PC-9 (cell line): ENCODE measurements around the gene OSBPL7. TPM values are rescaled to one million over a fixed set of nuclear protein-coding genes. Genes with fewer than 3 reads are reported as not detected.
A peak's percentile ranks its signal among the peaks of the same experiment; 100 is the strongest.

Experiments used
- BruUV-seq: library from RNA; stranded (reverse); fragments of 400-500 nt; replicated peaks from 2 replicates; lab custom pipeline; 2021; lab: Mats Ljungman, UMichigan
- CTCF ChIA-PET: fragments of 300-600 bp; sonication (Branson Sonifier 250); formaldehyde crosslinking; loops from one replicate; lab custom pipeline; 2022; ENCODE audit warnings: antibody characterized with exemption; lab: Charles Lee
- POLR2A ChIA-PET: fragments of 300-600 bp; sonication (Branson Sonifier 250); formaldehyde crosslinking; loops from one replicate; lab custom pipeline; 2022; ENCODE audit warnings: antibody characterized with exemption; ENCODE audit not compliant: unreplicated experiment; lab: Charles Lee
- DNase-seq, 2 experiments: peaks; one replicate each; pipeline versions ENCODE4 v3.0.0 to v3.0.0-alpha.2; 2015 to 2022; ENCODE audit warnings: mixed read lengths in 1 of 2
- H2AFZ ChIP-seq: fragments of 200-600 bp; sonication (generic); 2 replicates; pipeline ENCODE4 v1.8.1; 2017; ENCODE audit warnings: antibody characterized with exemption
- H3F3A ChIP-seq: fragments of 200-600 bp; sonication (generic); 2 replicates; pipeline ENCODE4 v1.8.1; 2017; ENCODE audit warnings: antibody characterized with exemption, mild to moderate bottlenecking, low read depth; ENCODE audit not compliant: insufficient read depth
- H3K27ac ChIP-seq: fragments of 200-600 bp; sonication (generic); 2 replicates; pipeline ENCODE4 v1.6.1; 2016; ENCODE audit warnings: mixed run types
- H3K27me3 ChIP-seq: fragments of 200-600 bp; sonication (generic); 2 replicates; pipeline ENCODE4 v1.6.1; 2016; ENCODE audit warnings: low read depth, mixed run types; ENCODE audit not compliant: insufficient read depth
- H3K36me3 ChIP-seq: fragments of 200-600 bp; sonication (generic); 2 replicates; pipeline ENCODE4 v1.6.1; 2016; ENCODE audit warnings: low read depth, mixed run types
- H3K4me1 ChIP-seq: fragments of 200-600 bp; sonication (generic); replicated peaks from 2 replicates; pipeline ENCODE4 v1.6.1; 2016; ENCODE audit warnings: mixed run types; ENCODE audit not compliant: insufficient read depth
- H3K4me2 ChIP-seq: fragments of 200-600 bp; sonication (generic); 2 replicates; pipeline ENCODE4 v1.6.1; 2017; ENCODE audit warnings: mixed run types
- H3K4me3 ChIP-seq: fragments of 200-600 bp; sonication (generic); 2 replicates; pipeline ENCODE4 v1.6.1; 2016; ENCODE audit warnings: mixed run types
- H3K79me2 ChIP-seq: fragments of 200-600 bp; sonication (generic); 2 replicates; pipeline ENCODE4 v1.6.1; 2017; ENCODE audit warnings: low read depth, mixed run types
- H3K9me2 ChIP-seq: fragments of 200-600 bp; sonication (generic); 2 replicates; pipeline ENCODE4 v1.8.1; 2017; ENCODE audit warnings: mild to moderate bottlenecking; ENCODE audit not compliant: insufficient read depth
- H3K9me3 ChIP-seq: fragments of 200-600 bp; sonication (generic); 2 replicates; pipeline ENCODE4 v1.8.1; 2016; ENCODE audit warnings: low read depth; ENCODE audit not compliant: insufficient read depth
- H4K20me1 ChIP-seq: fragments of 200-600 bp; sonication (generic); 2 replicates; pipeline ENCODE4 v1.8.1; 2017; ENCODE audit not compliant: insufficient read depth
- EZH2 ChIP-seq: fragments of 200-600 bp; sonication (generic); IDR thresholded peaks from 2 replicates; pipeline ENCODE4 v1.8.0; 2017; ENCODE audit warnings: antibody characterized with exemption, low read depth
- intact Hi-C: fragments of 100-400 bp; cut with micrococcal nuclease; formaldehyde crosslinking; loops from one replicate; pipeline ENCODE4 v1.10.0; 2022; ENCODE audit not compliant: unreplicated experiment
- total RNA-seq: library from RNA; stranded (reverse); gene quantifications from 2 replicates; pipeline ENCODE4 v1.2.3, GENCODE V29; 2021
- TF ChIP-seq, protein P1 (sequence below): fragments of 200-600 bp; sonication (generic); conservative IDR thresholded peaks from 2 replicates; pipeline ENCODE4 v1.6.1; 2017; ENCODE audit warnings: mixed run types, antibody characterized with exemption, mild to moderate bottlenecking, moderate library complexity

OSBPL7 gene
- total RNA-seq, 1 experiment from 2014 or later: 32.2 TPM

DNA sequence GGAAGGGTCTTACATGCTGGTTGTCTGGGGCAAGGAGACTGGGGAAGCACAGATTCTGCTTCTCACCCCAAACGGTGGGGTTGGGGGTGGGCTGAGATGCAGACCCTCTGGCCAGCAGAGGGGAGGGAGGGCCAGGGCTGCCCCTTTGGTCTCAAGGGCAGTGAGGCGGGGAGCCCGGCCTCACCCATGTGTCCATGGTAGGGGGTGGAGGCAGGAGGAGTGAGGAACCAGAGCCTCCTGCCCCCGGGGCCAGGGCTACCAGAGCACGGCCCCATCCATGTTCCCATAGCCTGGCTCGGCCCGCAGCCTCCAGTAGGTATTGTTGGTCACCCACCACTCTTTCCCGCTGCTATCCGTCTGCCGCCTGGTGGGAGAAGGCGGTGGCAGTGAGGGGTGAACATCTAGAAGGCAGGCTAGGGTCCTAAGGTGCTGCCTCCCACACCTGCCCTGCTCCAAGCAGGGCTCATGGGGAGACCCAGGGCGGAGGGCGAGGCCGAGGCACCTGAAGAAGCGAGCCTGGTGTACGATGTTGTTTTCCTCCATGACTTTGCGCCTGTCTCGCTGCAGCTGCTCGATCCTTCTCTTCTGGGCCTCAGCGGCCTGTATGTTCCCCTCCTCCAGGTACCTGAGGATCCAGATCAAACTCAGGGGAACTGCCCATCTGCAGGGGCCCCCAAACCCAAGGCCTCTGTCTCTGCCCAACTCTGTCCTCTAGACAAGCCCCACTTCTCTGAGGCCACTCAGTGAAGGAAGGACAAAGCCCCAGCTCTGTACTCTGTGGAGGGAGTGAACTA is 13.4 kb downstream of the OSBPL7 start:
- Histone ChIP-seq H3K27ac (peak overlapping the region; percentile 97), H3F3A (peaks cover 43% of the 10 kb centered on the region), H3K36me3 (peaks cover 24% of the 10 kb centered on the region), H3K9me3 (no peaks in the 10 kb centered on the region), H3K4me2 (peak overlapping the region; percentile 74; the same call in 1 of the 2 replicates), H3K9me2 (no peaks in the 10 kb centered on the region), H3K4me3 (no peak overlapping the region), H2AFZ (no peak overlapping the region), H4K20me1 (no peaks in the 10 kb centered on the region), H3K27me3 (no peaks in the 10 kb centered on the region), H3K79me2 (no peaks in the 10 kb centered on the region), H3K4me1 (peaks cover 40% of the 10 kb centered on the region)
- no peak for DNase-seq
- BruUV-seq: no TSS peak
- POLR2A ChIA-PET: no interaction called here
- CTCF ChIA-PET: no interaction called here
- intact Hi-C loops: no loop called here
- no peak for TF ChIP-seq EZH2

GRCh38 chr17:47807421-47807820 is 14.2 kb downstream of the OSBPL7 start:
- ChIA-PET POLR2A (no interaction called here), CTCF (no interaction called here)
- intact Hi-C loops: no loop called here
- Histone ChIP-seq H3K9me2 (no peaks in the 10 kb centered on the region), H2AFZ (no peak overlapping the region), H3K36me3 (peaks cover 24% of the 10 kb centered on the region), H3K27ac (no peak overlapping the region), H3K27me3 (no peaks in the 10 kb centered on the region), H3K4me3 (no peak overlapping the region), H3K4me1 (peaks cover 40% of the 10 kb centered on the region), H4K20me1 (no peaks in the 10 kb centered on the region), H3K9me3 (no peaks in the 10 kb centered on the region), H3K79me2 (no peaks in the 10 kb centered on the region), H3K4me2 (no peak overlapping the region), H3F3A (peaks cover 46% of the 10 kb centered on the region)
- no TSS peak for BruUV-seq
- TF ChIP-seq, protein P1, sequence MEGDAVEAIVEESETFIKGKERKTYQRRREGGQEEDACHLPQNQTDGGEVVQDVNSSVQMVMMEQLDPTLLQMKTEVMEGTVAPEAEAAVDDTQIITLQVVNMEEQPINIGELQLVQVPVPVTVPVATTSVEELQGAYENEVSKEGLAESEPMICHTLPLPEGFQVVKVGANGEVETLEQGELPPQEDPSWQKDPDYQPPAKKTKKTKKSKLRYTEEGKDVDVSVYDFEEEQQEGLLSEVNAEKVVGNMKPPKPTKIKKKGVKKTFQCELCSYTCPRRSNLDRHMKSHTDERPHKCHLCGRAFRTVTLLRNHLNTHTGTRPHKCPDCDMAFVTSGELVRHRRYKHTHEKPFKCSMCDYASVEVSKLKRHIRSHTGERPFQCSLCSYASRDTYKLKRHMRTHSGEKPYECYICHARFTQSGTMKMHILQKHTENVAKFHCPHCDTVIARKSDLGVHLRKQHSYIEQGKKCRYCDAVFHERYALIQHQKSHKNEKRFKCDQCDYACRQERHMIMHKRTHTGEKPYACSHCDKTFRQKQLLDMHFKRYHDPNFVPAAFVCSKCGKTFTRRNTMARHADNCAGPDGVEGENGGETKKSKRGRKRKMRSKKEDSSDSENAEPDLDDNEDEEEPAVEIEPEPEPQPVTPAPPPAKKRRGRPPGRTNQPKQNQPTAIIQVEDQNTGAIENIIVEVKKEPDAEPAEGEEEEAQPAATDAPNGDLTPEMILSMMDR: no peak
- TF ChIP-seq EZH2: no peak
- no peak for DNase-seq

DNA sequence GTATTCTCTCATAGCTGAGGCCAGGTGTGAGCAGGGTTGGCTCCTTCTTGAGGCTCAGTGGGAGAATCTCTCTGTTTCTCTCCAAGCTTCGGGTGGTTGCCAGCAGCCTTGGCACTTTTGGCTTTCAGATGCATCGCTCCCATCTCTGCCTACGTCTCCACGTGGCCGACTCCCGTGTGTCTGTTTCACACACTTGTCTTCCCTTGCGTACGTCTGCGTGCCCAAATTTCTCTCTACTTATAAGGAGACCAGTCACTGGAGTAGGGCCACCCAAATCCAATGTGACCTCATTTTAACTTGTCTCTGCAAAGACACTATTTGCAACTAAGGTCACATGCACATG is 14.7 kb downstream of the OSBPL7 start:
- no peak overlapping the region for H3K4me2 ChIP-seq
- no peak for TF ChIP-seq EZH2
- TF ChIP-seq, protein P1: no peak
- intact Hi-C loops: no loop called here
- no peaks in the 10 kb centered on the region for H3K9me3 ChIP-seq
- no peaks in the 10 kb centered on the region for H3K9me2 ChIP-seq
- no TSS peak for BruUV-seq
- peaks cover 24% of the 10 kb centered on the region for H3K36me3 ChIP-seq
- no peak overlapping the region for H3K4me3 ChIP-seq
- no peaks in the 10 kb centered on the region for H4K20me1 ChIP-seq
- peaks cover 43% of the 10 kb centered on the region for H3F3A ChIP-seq
- peaks cover 35% of the 10 kb centered on the region for H3K4me1 ChIP-seq
- no peak overlapping the region for H2AFZ ChIP-seq
- ChIA-PET POLR2A (no interaction called here), CTCF (no interaction called here)
- no peak for DNase-seq
- H3K27me3 ChIP-seq: no peaks in the 10 kb centered on the region
- H3K27ac ChIP-seq: no peak overlapping the region
- H3K79me2 ChIP-seq: no peaks in the 10 kb centered on the region
